Common myeloid progenitor, CD34-positive (primary cell): Measurements from ENCODE around the gene TTC33.
"Not testable (repeated sequence)": the region's sequence is repeated elsewhere in the genome, so short reads cannot be mapped to it uniquely, and the experiment has no call there.

Source experiments
- CTCF ChIA-PET: fragments of 350-600 bp; sonication (Branson Sonifier 250); formaldehyde crosslinking; loops from one replicate; lab custom pipeline; 2021; ENCODE audit warnings: antibody characterized with exemption; lab: Charles Lee
- POLR2A ChIA-PET: fragments of 350-600 bp; sonication (Branson Sonifier 250); formaldehyde crosslinking; loops from one replicate; lab custom pipeline; 2021; ENCODE audit warnings: antibody characterized with exemption; lab: Charles Lee
- DNase-seq, 3 donors: peaks; one replicate each; pipeline versions ENCODE4 v3.0.0 to v3.0.0-alpha.2; 2013
- H3K27ac ChIP-seq, 2 experiments: 1 replicate in 1 of 2; 2 replicates in 1 of 2; pipeline ENCODE4 v1.7.0; 2013; ENCODE audit warnings: inconsistent platforms in 2 of 2, low read length in 2 of 2, mild to moderate bottlenecking in 2 of 2, low read depth in 1 of 2, moderate library complexity in 1 of 2; ENCODE audit not compliant: severe bottlenecking in 2 of 2, insufficient read depth in 1 of 2, poor library complexity in 1 of 2
- H3K27me3 ChIP-seq, 5 experiments: replicated peaks in 2 of 5; 1 replicate in 3 of 5; 2 replicates in 2 of 5; pipeline versions ENCODE4 v1.6.1 to v1.7.0; 2013; ENCODE audit warnings: low read length in 4 of 5, mild to moderate bottlenecking in 2 of 5, moderate library complexity in 2 of 5, inconsistent platforms in 1 of 5; ENCODE audit not compliant: insufficient read depth in 5 of 5, control insufficient read depth in 4 of 5
- H3K36me3 ChIP-seq, 4 experiments: 1 replicate in 2 of 4; 2 replicates in 2 of 4; pipeline versions ENCODE4 v1.6.1 to v1.7.0; 2013; ENCODE audit warnings: low read length in 3 of 4, control low read depth in 1 of 4, mild to moderate bottlenecking in 1 of 4; ENCODE audit not compliant: control insufficient read depth in 4 of 4, insufficient read depth in 4 of 4
- H3K4me1 ChIP-seq, 4 experiments: 1 replicate in 3 of 4; 2 replicates in 1 of 4; pipeline versions ENCODE4 v1.6.1 to v1.7.1; 2013; ENCODE audit warnings: low read length in 3 of 4, mild to moderate bottlenecking in 3 of 4, control low read depth in 1 of 4, inconsistent platforms in 1 of 4, moderate library complexity in 1 of 4; ENCODE audit not compliant: control insufficient read depth in 4 of 4, insufficient read depth in 4 of 4; ENCODE audit errors: control extremely low read depth in 1 of 4
- H3K4me3 ChIP-seq, 7 experiments: 1 replicate in 4 of 7; 2 replicates in 3 of 7; pipeline versions ENCODE4 v1.5.1 to v1.7.0; 2013; ENCODE audit warnings: mild to moderate bottlenecking in 7 of 7, low read length in 6 of 7, moderate library complexity in 6 of 7, inconsistent platforms in 2 of 7, low read depth in 2 of 7, control low read depth in 1 of 7; ENCODE audit not compliant: insufficient read depth in 4 of 7, control insufficient read depth in 1 of 7; ENCODE audit errors: extremely low read depth in 1 of 7
- H3K9me3 ChIP-seq, 5 experiments: 1 replicate in 4 of 5; 2 replicates in 1 of 5; pipeline versions ENCODE4 v1.6.1 to v1.7.1; 2013; ENCODE audit warnings: low read length in 4 of 5, mild to moderate bottlenecking in 2 of 5, inconsistent platforms in 1 of 5, low read depth in 1 of 5, moderate library complexity in 1 of 5; ENCODE audit not compliant: control insufficient read depth in 4 of 5, insufficient read depth in 2 of 5; ENCODE audit errors: control extremely low read depth in 1 of 5
- WGBS: methylation state at CpG from one replicate; pipeline ENCODE4 v1.1.5; 2013; ENCODE audit not compliant: insufficient coverage; 5-methylcytosine and 5-hydroxymethylcytosine counted together

Gene TTC33

GRCh38 chr5:40572937-40573336 is 182.8 kb downstream of the TTC33 start:
- Histone ChIP-seq H3K4me3 (no peak overlapping the region), H3K4me1 (peaks cover 0 to 6% (median 3%) of the 10 kb centered on the region in 4 experiments), H3K27ac (no peak overlapping the region), H3K36me3 (no peaks in the 10 kb centered on the region), H3K27me3 (no peaks in the 10 kb centered on the region), H3K9me3 (no peaks in the 10 kb centered on the region)
- ChIA-PET POLR2A (no interaction called here), CTCF (no interaction called here)
- WGBS: 94% methylated on average over 2 of the region's 2 CpGs
- peak in 2 of 3 donors; percentile 20 to 33 for DNase-seq

GRCh38 chr5:40572391-40572790 is 183.4 kb downstream of the TTC33 start:
- H3K9me3 ChIP-seq: peaks cover 0 to under 1% (median 0%) of the 10 kb centered on the region in 5 experiments
- WGBS: 98% methylated on average over 6 of the region's 6 CpGs
- ChIA-PET POLR2A (no interaction called here), CTCF (no interaction called here)
- no peak overlapping the region for H3K27ac ChIP-seq
- H3K36me3 ChIP-seq: no peaks in the 10 kb centered on the region
- DNase-seq: no peak
- H3K4me1 ChIP-seq: peaks cover 0 to 6% (median 3%) of the 10 kb centered on the region in 4 experiments
- H3K27me3 ChIP-seq: no peaks in the 10 kb centered on the region
- H3K4me3 ChIP-seq: no peak overlapping the region

- DNase-seq: no peak
- ChIA-PET CTCF (no interaction called here), POLR2A (no interaction called here)
- H3K4me1 ChIP-seq: peaks cover 0 to 6% (median 3%) of the 10 kb centered on the region in 4 experiments
- H3K36me3 ChIP-seq: no peaks in the 10 kb centered on the region
- peaks cover 0 to 4% (median 0%) of the 10 kb centered on the region in 5 experiments for H3K9me3 ChIP-seq
- WGBS: no CpG with 5 or more reads among the region's 2 CpGs
- no peak overlapping the region for H3K4me3 ChIP-seq
- no peaks in the 10 kb centered on the region for H3K27me3 ChIP-seq
- H3K27ac ChIP-seq: no peak overlapping the region
Observed at GRCh38 chr5:40571729-40572128, 184.0 kb downstream of the TTC33 start.

- Histone ChIP-seq H3K27ac (no peak overlapping the region), H3K4me3 (no peak overlapping the region), H3K27me3 (no peaks in the 10 kb centered on the region), H3K4me1 (peaks cover 0 to 6% (median 3%) of the 10 kb centered on the region in 4 experiments), H3K9me3 (peaks cover 0 to 4% (median 0%) of the 10 kb centered on the region in 5 experiments), H3K36me3 (no peaks in the 10 kb centered on the region)
- WGBS: 100% methylated on average over 1 of the region's 2 CpGs
- POLR2A ChIA-PET: no interaction called here
- CTCF ChIA-PET: interaction anchor here (1.4 kb wide), 1 partner anchor 10 kb away, joined by 6 read pairs; no protein-coding TSS in a partner anchor
- DNase-seq: peak in 2 of 3 donors; percentile 20 to 40
Observed at GRCh38 chr5:40570408-40571129, 185.2 kb downstream of the TTC33 start.

- no peak overlapping the region for H3K4me3 ChIP-seq
- WGBS: no CpG with 5 or more reads among the region's 3 CpGs
- H3K27ac ChIP-seq: no peak overlapping the region
- H3K27me3 ChIP-seq: no peaks in the 10 kb centered on the region
- POLR2A ChIA-PET: interaction anchor here (0.7 kb wide), 1 partner anchor 9 kb away, joined by 3 read pairs; no protein-coding TSS in a partner anchor
- H3K4me1 ChIP-seq: peaks cover 0 to 6% (median 3%) of the 10 kb centered on the region in 4 experiments
- H3K9me3 ChIP-seq: peaks cover 0 to 4% (median 0%) of the 10 kb centered on the region in 5 experiments
- DNase-seq: peak in 2 of 3 donors; percentile 17 to 22
- H3K36me3 ChIP-seq: no peaks in the 10 kb centered on the region
- CTCF ChIA-PET: interaction anchor here (1.1 to 1.4 kb wide), 2 partner anchors 11 to 95 kb away, joined by 3 to 6 read pairs; no protein-coding TSS in a partner anchor
Observed at GRCh38 chr5:40569546-40570270, 186.1 kb downstream of the TTC33 start.

GRCh38 chr5:40568548-40568947 is 187.2 kb downstream of the TTC33 start:
- Histone ChIP-seq H3K27ac (no peak overlapping the region), H3K9me3 (peaks cover 0 to 4% (median 0%) of the 10 kb centered on the region in 5 experiments), H3K27me3 (no peaks in the 10 kb centered on the region), H3K36me3 (no peaks in the 10 kb centered on the region), H3K4me3 (no peak overlapping the region), H3K4me1 (peaks cover 0 to 6% (median 3%) of the 10 kb centered on the region in 4 experiments)
- 100% methylated on average over 1 of the region's 1 CpG for WGBS
- DNase-seq: no peak
- CTCF ChIA-PET: interaction anchor here (0.6 kb wide), 1 partner anchor 52 kb away, joined by 3 read pairs; no protein-coding TSS in a partner anchor
- POLR2A ChIA-PET: no interaction called here

- DNase-seq, CTCF ChIA-PET, H3K27ac ChIP-seq, H3K36me3 ChIP-seq, H3K9me3 ChIP-seq, POLR2A ChIA-PET, H3K4me3 ChIP-seq, H3K4me1 ChIP-seq, H3K27me3 ChIP-seq: not testable (repeated sequence)
Observed at GRCh38 chr5:40563173-40563572, 192.6 kb downstream of the TTC33 start.
